Measurements from ENCODE around the gene KANK3. TPM values are rescaled to one million over a fixed set of nuclear protein-coding genes. Genes with fewer than 3 reads are reported as not detected.

KANK3 gene

Small RNAs within 50 kb of the gene (small RNA-seq; reads per million reads assigned to genes)
- gene MIR4999 (ENCODE audit: low read depth) = not detected

Measured in mesenchymal stem cell (in vitro differentiated cells and primary cell).